Measurements from ENCODE around the gene MB. TPM values are rescaled to one million over a fixed set of nuclear protein-coding genes. Genes with fewer than 3 reads are reported as not detected.
A peak's percentile ranks its signal among the peaks of the same experiment; 100 is the strongest.

Gene MB
- total and polyA plus RNA-seq, 3 donors from 2014 or later: 0.93 to 62.6 (median 2.2) TPM

GRCh38 chr22:35634943-35635540 lies 17.9 kb upstream of the MB start:
- Histone ChIP-seq H3K27me3 (no peaks in the 10 kb centered on the region), H3K4me3 (no peak overlapping the region), H3K36me3 (ENCODE audit: low read depth, missing control alignments) (no peaks in the 10 kb centered on the region), H3K4me1 (peaks cover 15% of the 10 kb centered on the region), H3K27ac (no peak overlapping the region), H3K9me3 (no peaks in the 10 kb centered on the region)
- intact Hi-C loops (cut with DNase I; ENCODE audit: low total_unique reads): loop anchor here (10.0 kb wide), 1 partner anchor 200 kb away; no protein-coding TSS in a partner anchor
- no peak for TF ChIP-seq CTCF (IDR thresholded peaks at IDR 0.05)
- no peak for TF ChIP-seq POLR2A (IDR thresholded peaks at IDR 0.05)
- no peak for DNase-seq
- 85 to 90% methylated on average over 3 of the region's 3 CpGs for WGBS, 2 donors

- no peaks in the 10 kb centered on the region for H3K9me3 ChIP-seq
- H3K4me1 ChIP-seq: peaks cover 15% of the 10 kb centered on the region
- DNase-seq: no peak
- H3K27ac ChIP-seq: no peak overlapping the region
- TF ChIP-seq CTCF (IDR thresholded peaks at IDR 0.05) (no peak), POLR2A (IDR thresholded peaks at IDR 0.05) (no peak)
- H3K4me3 ChIP-seq: no peak overlapping the region
- H3K27me3 ChIP-seq: no peaks in the 10 kb centered on the region
- WGBS, 2 donors: 79% methylated on average over 5 of the region's 5 CpGs
- intact Hi-C loops (cut with DNase I; ENCODE audit: low total_unique reads): loop anchor here (10.0 kb wide), 1 partner anchor 201 kb away; no protein-coding TSS in a partner anchor
- H3K36me3 ChIP-seq (ENCODE audit: low read depth, missing control alignments): no peaks in the 10 kb centered on the region
These were observed 16.9 kb upstream of the MB start for GRCh38 chr22:35634015-35634414.

- no peak overlapping the region for H3K4me3 ChIP-seq
- no peaks in the 10 kb centered on the region for H3K9me3 ChIP-seq
- WGBS, 2 donors: 62 to 74% methylated on average over 18 of the region's 18 CpGs
- no peaks in the 10 kb centered on the region for H3K27me3 ChIP-seq
- intact Hi-C loops (cut with DNase I; ENCODE audit: low total_unique reads): loop anchor here (10.0 kb wide), 1 partner anchor 201 kb away; no protein-coding TSS in a partner anchor
- no peaks in the 10 kb centered on the region for H3K36me3 ChIP-seq (ENCODE audit: low read depth, missing control alignments)
- H3K27ac ChIP-seq: no peak overlapping the region
- TF ChIP-seq CTCF (IDR thresholded peaks at IDR 0.05) (no peak), POLR2A (IDR thresholded peaks at IDR 0.05) (no peak)
- no peak for DNase-seq
- H3K4me1 ChIP-seq: peaks cover 12% of the 10 kb centered on the region
These were observed 16.4 kb upstream of the MB start for GRCh38 chr22:35633520-35633919.

GRCh38 chr22:35632935-35633334 lies 15.8 kb upstream of the MB start:
- intact Hi-C loops (cut with DNase I; ENCODE audit: low total_unique reads): loop anchor here (10.0 kb wide), 1 partner anchor 202 kb away; no protein-coding TSS in a partner anchor
- H3K36me3 ChIP-seq (ENCODE audit: low read depth, missing control alignments): no peaks in the 10 kb centered on the region
- H3K27me3 ChIP-seq: no peaks in the 10 kb centered on the region
- H3K9me3 ChIP-seq: no peaks in the 10 kb centered on the region
- no peak for DNase-seq
- no peak overlapping the region for H3K27ac ChIP-seq
- TF ChIP-seq POLR2A (IDR thresholded peaks at IDR 0.05) (no peak), CTCF (IDR thresholded peaks at IDR 0.05) (no peak)
- H3K4me3 ChIP-seq: no peak overlapping the region
- peaks cover 9% of the 10 kb centered on the region for H3K4me1 ChIP-seq
- WGBS, 2 donors: 69 to 70% methylated on average over 3 of the region's 3 CpGs

GRCh38 chr22:35631597-35631996 lies 14.5 kb upstream of the MB start:
- intact Hi-C loops (cut with DNase I; ENCODE audit: low total_unique reads): loop anchor here (10.0 kb wide), 1 partner anchor 203 kb away; no protein-coding TSS in a partner anchor
- peaks cover 10% of the 10 kb centered on the region for H3K4me1 ChIP-seq
- no peak overlapping the region for H3K27ac ChIP-seq
- H3K9me3 ChIP-seq: no peaks in the 10 kb centered on the region
- H3K36me3 ChIP-seq (ENCODE audit: low read depth, missing control alignments): no peaks in the 10 kb centered on the region
- peak; percentile 59 for DNase-seq
- 67 to 73% methylated on average over 5 of the region's 5 CpGs for WGBS, 2 donors
- no peak overlapping the region for H3K4me3 ChIP-seq
- H3K27me3 ChIP-seq: no peaks in the 10 kb centered on the region
- TF ChIP-seq CTCF (IDR thresholded peaks at IDR 0.05) (peak; percentile 36 to 46 (median 37)), POLR2A (IDR thresholded peaks at IDR 0.05) (no peak)

All from testis (tissue), 3 donors.